Hepatocyte (in vitro differentiated cells): ENCODE measurements around the gene SIPA1. TPM values are rescaled to one million over a fixed set of nuclear protein-coding genes. Genes with fewer than 3 reads are reported as not detected.

ENCODE experiments used
- DNase-seq: peaks from one replicate; pipeline ENCODE4 v3.0.0-alpha.2; 2016; ENCODE audit warnings: low spot score
- H2AFZ ChIP-seq: fragments of 200-600 bp; sonication (generic); 2 replicates; pipeline ENCODE4 v1.6.0; 2016; ENCODE audit warnings: antibody characterized with exemption, mild to moderate bottlenecking
- H3K27ac ChIP-seq: fragments of 200-600 bp; sonication (generic); 2 replicates; pipeline ENCODE4 v1.5.1; 2016; ENCODE audit warnings: mild to moderate bottlenecking
- H3K27me3 ChIP-seq: fragments of 200-600 bp; sonication (generic); 2 replicates; pipeline ENCODE4 v1.6.1; 2016
- H3K36me3 ChIP-seq: fragments of 200-600 bp; sonication (generic); replicated peaks from 2 replicates; pipeline ENCODE4 v1.5.1; 2016; ENCODE audit warnings: low read depth; ENCODE audit not compliant: insufficient read depth
- H3K4me1 ChIP-seq: fragments of 200-600 bp; sonication (generic); 2 replicates; pipeline ENCODE4 v1.5.1; 2016; ENCODE audit warnings: mild to moderate bottlenecking, moderate library complexity; ENCODE audit not compliant: insufficient read depth
- H3K4me2 ChIP-seq: fragments of 200-600 bp; sonication (generic); 2 replicates; pipeline ENCODE4 v1.6.0; 2016
- H3K4me3 ChIP-seq: fragments of 200-600 bp; sonication (generic); 2 replicates; pipeline ENCODE4 v1.5.1; 2016; ENCODE audit warnings: mild to moderate bottlenecking
- H3K79me2 ChIP-seq: fragments of 200-600 bp; sonication (generic); 2 replicates; pipeline ENCODE4 v1.6.0; 2017; ENCODE audit warnings: mild to moderate bottlenecking
- H3K9me2 ChIP-seq: fragments of 200-600 bp; sonication (generic); replicated peaks from 2 replicates; pipeline ENCODE4 v1.6.0; 2017; ENCODE audit warnings: mild to moderate bottlenecking; ENCODE audit not compliant: insufficient read depth
- H3K9me3 ChIP-seq: fragments of 200-600 bp; sonication (generic); 2 replicates; pipeline ENCODE4 v1.5.1; 2016; ENCODE audit warnings: low read depth, mild to moderate bottlenecking
- H4K20me1 ChIP-seq: fragments of 200-600 bp; sonication (generic); 2 replicates; pipeline ENCODE4 v1.6.0; 2016; ENCODE audit warnings: mild to moderate bottlenecking; ENCODE audit not compliant: insufficient read depth, poor library complexity, severe bottlenecking
- CTCF ChIP-seq: fragments of 200-600 bp; sonication (generic); IDR thresholded peaks from 2 replicates; pipeline ENCODE4 v1.5.1; 2016; ENCODE audit warnings: antibody characterized with exemption, mild to moderate bottlenecking; ENCODE audit not compliant: poor library complexity
- EZH2 ChIP-seq: fragments of 200-600 bp; sonication (generic); IDR thresholded peaks from 2 replicates; pipeline ENCODE4 v1.6.1; 2016; ENCODE audit warnings: antibody characterized with exemption, mild to moderate bottlenecking, borderline replicate concordance
- EZH2phosphoT487 ChIP-seq: fragments of 200-600 bp; sonication (generic); IDR thresholded peaks from one replicate; pipeline ENCODE4 v1.6.1; 2018; ENCODE audit warnings: antibody characterized with exemption, mild to moderate bottlenecking, low read depth, moderate library complexity; ENCODE audit not compliant: unreplicated experiment, severe bottlenecking
- WGBS: methylation state at CpG from one replicate; pipeline ENCODE4 v1.1.6; 2016; ENCODE audit warnings: low lambda C conversion rate; ENCODE audit errors: missing lambda C conversion rate; 5-methylcytosine and 5-hydroxymethylcytosine counted together
- polyA plus RNA-seq: library from polyadenylated mRNA; unstranded; fragments of >200 nt; fragmentation: Nextera tagmentation; extraction: Ambion mirVana; gene quantifications from 2 replicates; pipeline ENCODE4 v1.2.1, GENCODE V29; 2016
- total RNA-seq: library from RNA; depleted of rRNA; stranded (reverse); fragments of >200 nt; gene quantifications from 2 replicates; pipeline ENCODE4 v1.2.3, GENCODE V29; 2014

SIPA1 gene
- total and polyA plus RNA-seq, 2 experiments from 2014 or later, result 15.6 to 42.9 TPM

GRCh38 chr11:65645710-65646109 is 7.8 kb downstream of the SIPA1 start:
- no peaks in the 10 kb centered on the region for H3K4me1 ChIP-seq
- H3K9me3 ChIP-seq, result no peaks in the 10 kb centered on the region
- no peaks in the 10 kb centered on the region for H4K20me1 ChIP-seq
- H2AFZ ChIP-seq, result no peak overlapping the region
- H3K36me3 ChIP-seq, result no peaks in the 10 kb centered on the region
- no peak overlapping the region for H3K4me2 ChIP-seq
- TF ChIP-seq EZH2, result no peak
- no peak for TF ChIP-seq EZH2phosphoT487
- TF ChIP-seq CTCF, result no peak
- WGBS, result 77% methylated on average over 8 of the region's 10 CpGs
- no peaks in the 10 kb centered on the region for H3K9me2 ChIP-seq
- no peaks in the 10 kb centered on the region for H3K79me2 ChIP-seq
- H3K4me3 ChIP-seq, result no peak overlapping the region
- no peak overlapping the region for H3K27ac ChIP-seq
- no peak for DNase-seq
- no peaks in the 10 kb centered on the region for H3K27me3 ChIP-seq

- Histone ChIP-seq H3K4me3 (no peak overlapping the region), H3K4me2 (peak overlapping the region; percentile 71), H2AFZ (peak overlapping the region; percentile 56), H3K4me1 (peaks cover 3% of the 10 kb centered on the region), H3K27me3 (no peaks in the 10 kb centered on the region), H3K36me3 (no peaks in the 10 kb centered on the region), H3K9me2 (no peaks in the 10 kb centered on the region), H3K27ac (no peak overlapping the region), H3K9me3 (no peaks in the 10 kb centered on the region), H4K20me1 (no peaks in the 10 kb centered on the region), H3K79me2 (no peaks in the 10 kb centered on the region)
- no peak for DNase-seq
- WGBS, result 92% methylated on average over 54 of the region's 68 CpGs
- TF ChIP-seq EZH2 (no peak), CTCF (no peak), EZH2phosphoT487 (no peak)
Measured at GRCh38 chr11:65646288-65646957, 8.5 kb downstream of the SIPA1 start.

- 22% methylated on average over 54 of the region's 87 CpGs for WGBS
- Histone ChIP-seq H4K20me1 (no peaks in the 10 kb centered on the region), H3K4me3 (peak overlapping the region; percentile 12), H3K79me2 (no peaks in the 10 kb centered on the region), H3K36me3 (no peaks in the 10 kb centered on the region), H3K9me2 (no peaks in the 10 kb centered on the region), H2AFZ (peak overlapping the region; percentile 56), H3K4me2 (peak overlapping the region; percentile 71), H3K27ac (no peak overlapping the region), H3K9me3 (no peaks in the 10 kb centered on the region), H3K4me1 (peaks cover 10% of the 10 kb centered on the region), H3K27me3 (no peaks in the 10 kb centered on the region)
- TF ChIP-seq EZH2phosphoT487 (no peak), EZH2 (no peak), CTCF (no peak)
- DNase-seq, result peak; percentile 77
Measured at GRCh38 chr11:65646958-65647701, 9.2 kb downstream of the SIPA1 start.
